ENCODE measurements around the gene ZNF552.
"Not testable (repeated sequence)": the region's sequence is repeated elsewhere in the genome, so short reads cannot be mapped to it uniquely, and the experiment has no call there.

Gene ZNF552

DNA sequence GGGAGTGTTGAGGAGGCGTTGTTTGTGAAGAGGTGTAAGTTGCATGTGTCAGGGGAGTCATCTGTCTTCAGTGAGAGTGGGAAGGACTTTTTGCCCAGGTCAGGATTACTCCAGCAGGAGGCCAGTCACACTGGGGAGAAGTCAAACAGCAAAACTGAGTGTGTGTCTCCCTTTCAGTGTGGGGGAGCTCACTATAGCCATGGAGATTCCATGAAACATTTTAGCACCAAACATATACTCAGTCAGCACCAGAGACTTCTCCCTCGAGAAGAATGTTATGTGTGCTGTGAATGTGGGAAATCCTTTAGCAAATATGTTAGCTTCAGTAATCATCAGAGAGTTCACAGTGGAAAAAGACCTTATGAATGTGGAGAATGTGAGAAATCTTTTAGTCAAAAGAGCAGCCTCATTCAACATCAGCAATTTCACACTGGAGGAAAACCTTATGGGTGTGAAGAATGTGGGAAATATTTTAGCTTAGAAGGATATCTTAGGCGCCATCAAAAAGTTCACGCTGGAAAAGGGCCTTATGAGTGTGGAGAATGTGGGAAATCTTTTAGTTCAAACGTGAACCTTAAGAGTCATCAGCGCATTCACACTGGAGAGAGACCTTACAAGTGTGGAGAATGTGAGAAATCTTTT is 26.5 kb upstream of the ZNF552 start:
- Histone ChIP-seq H3K79me2 (ENCODE audit: insufficient read depth, low read length) (peaks cover 4% of the 10 kb centered on the region; the same call in 1 of the 2 replicates), H3F3A (ENCODE audit: low read depth) (no peaks in the 10 kb centered on the region), H3K4me1 (ENCODE audit: insufficient read depth, low read length, poor library complexity, severe bottlenecking) (no peaks in the 10 kb centered on the region), H3K9me3 (ENCODE audit: insufficient read depth, low read depth, low read length) (no peaks in the 10 kb centered on the region), H3K9ac (ENCODE audit: low read depth, low read length, poor library complexity, severe bottlenecking) (no peak overlapping the region), H3K36me3 (ENCODE audit: insufficient read depth, low read length) (peaks cover 29% of the 10 kb centered on the region; the same call in 1 of the 2 replicates), H3K4me2 (ENCODE audit: low read depth, low read length, poor library complexity, severe bottlenecking) (no peak overlapping the region), H3K4me3 (ENCODE audit: low read length, poor library complexity, severe bottlenecking) (no peak overlapping the region), H3K9me2 (replicated peaks; ENCODE audit: low read depth, low read length) (no peaks in the 10 kb centered on the region), H3K27me3 (ENCODE audit: insufficient read depth, low read length, poor library complexity, severe bottlenecking) (no peaks in the 10 kb centered on the region), H2AFZ (ENCODE audit: low read length) (no peak overlapping the region), H4K20me1 (ENCODE audit: insufficient read depth, low read length, poor library complexity, severe bottlenecking) (peaks cover 6% of the 10 kb centered on the region)
- no peak for TF ChIP-seq EZH2phosphoT487 (IDR thresholded peaks at IDR 0.05; ENCODE audit: borderline replicate concordance)
- TF ChIP-seq, protein P1, sequence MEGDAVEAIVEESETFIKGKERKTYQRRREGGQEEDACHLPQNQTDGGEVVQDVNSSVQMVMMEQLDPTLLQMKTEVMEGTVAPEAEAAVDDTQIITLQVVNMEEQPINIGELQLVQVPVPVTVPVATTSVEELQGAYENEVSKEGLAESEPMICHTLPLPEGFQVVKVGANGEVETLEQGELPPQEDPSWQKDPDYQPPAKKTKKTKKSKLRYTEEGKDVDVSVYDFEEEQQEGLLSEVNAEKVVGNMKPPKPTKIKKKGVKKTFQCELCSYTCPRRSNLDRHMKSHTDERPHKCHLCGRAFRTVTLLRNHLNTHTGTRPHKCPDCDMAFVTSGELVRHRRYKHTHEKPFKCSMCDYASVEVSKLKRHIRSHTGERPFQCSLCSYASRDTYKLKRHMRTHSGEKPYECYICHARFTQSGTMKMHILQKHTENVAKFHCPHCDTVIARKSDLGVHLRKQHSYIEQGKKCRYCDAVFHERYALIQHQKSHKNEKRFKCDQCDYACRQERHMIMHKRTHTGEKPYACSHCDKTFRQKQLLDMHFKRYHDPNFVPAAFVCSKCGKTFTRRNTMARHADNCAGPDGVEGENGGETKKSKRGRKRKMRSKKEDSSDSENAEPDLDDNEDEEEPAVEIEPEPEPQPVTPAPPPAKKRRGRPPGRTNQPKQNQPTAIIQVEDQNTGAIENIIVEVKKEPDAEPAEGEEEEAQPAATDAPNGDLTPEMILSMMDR (conservative IDR thresholded peaks at IDR 0.05; ENCODE audit: low read length) = no peak

- not testable (repeated sequence) for H3K9me3 ChIP-seq (ENCODE audit: insufficient read depth, low read depth, low read length); H3F3A ChIP-seq (ENCODE audit: low read depth); H3K9me2 ChIP-seq (replicated peaks; ENCODE audit: low read depth, low read length); H3K4me3 ChIP-seq (ENCODE audit: low read length, poor library complexity, severe bottlenecking); H2AFZ ChIP-seq (ENCODE audit: low read length); H3K4me2 ChIP-seq (ENCODE audit: low read depth, low read length, poor library complexity, severe bottlenecking); H3K27me3 ChIP-seq (ENCODE audit: insufficient read depth, low read length, poor library complexity, severe bottlenecking); H3K9ac ChIP-seq (ENCODE audit: low read depth, low read length, poor library complexity, severe bottlenecking); H3K79me2 ChIP-seq (ENCODE audit: insufficient read depth, low read length); H4K20me1 ChIP-seq (ENCODE audit: insufficient read depth, low read length, poor library complexity, severe bottlenecking); H3K4me1 ChIP-seq (ENCODE audit: insufficient read depth, low read length, poor library complexity, severe bottlenecking)
- peaks cover 24% of the 10 kb centered on the region; the same call in 1 of the 2 replicates for H3K36me3 ChIP-seq (ENCODE audit: insufficient read depth, low read length)
These were observed 24.0 kb upstream of the ZNF552 start for GRCh38 chr19:57838622-57839191.

GRCh38 chr19:57836991-57837390 is 22.3 kb upstream of the ZNF552 start:
- not testable (repeated sequence) for H3K9ac ChIP-seq (ENCODE audit: low read depth, low read length, poor library complexity, severe bottlenecking); H3K4me1 ChIP-seq (ENCODE audit: insufficient read depth, low read length, poor library complexity, severe bottlenecking); H4K20me1 ChIP-seq (ENCODE audit: insufficient read depth, low read length, poor library complexity, severe bottlenecking); H3K4me2 ChIP-seq (ENCODE audit: low read depth, low read length, poor library complexity, severe bottlenecking); H2AFZ ChIP-seq (ENCODE audit: low read length); H3K4me3 ChIP-seq (ENCODE audit: low read length, poor library complexity, severe bottlenecking); H3K9me3 ChIP-seq (ENCODE audit: insufficient read depth, low read depth, low read length); H3F3A ChIP-seq (ENCODE audit: low read depth); H3K27me3 ChIP-seq (ENCODE audit: insufficient read depth, low read length, poor library complexity, severe bottlenecking); H3K9me2 ChIP-seq (replicated peaks; ENCODE audit: low read depth, low read length)
- peaks cover 10% of the 10 kb centered on the region; the same call in 1 of the 2 replicates for H3K79me2 ChIP-seq (ENCODE audit: insufficient read depth, low read length)
- H3K36me3 ChIP-seq (ENCODE audit: insufficient read depth, low read length) = peaks cover 13% of the 10 kb centered on the region; the same call in 1 of the 2 replicates

DNA sequence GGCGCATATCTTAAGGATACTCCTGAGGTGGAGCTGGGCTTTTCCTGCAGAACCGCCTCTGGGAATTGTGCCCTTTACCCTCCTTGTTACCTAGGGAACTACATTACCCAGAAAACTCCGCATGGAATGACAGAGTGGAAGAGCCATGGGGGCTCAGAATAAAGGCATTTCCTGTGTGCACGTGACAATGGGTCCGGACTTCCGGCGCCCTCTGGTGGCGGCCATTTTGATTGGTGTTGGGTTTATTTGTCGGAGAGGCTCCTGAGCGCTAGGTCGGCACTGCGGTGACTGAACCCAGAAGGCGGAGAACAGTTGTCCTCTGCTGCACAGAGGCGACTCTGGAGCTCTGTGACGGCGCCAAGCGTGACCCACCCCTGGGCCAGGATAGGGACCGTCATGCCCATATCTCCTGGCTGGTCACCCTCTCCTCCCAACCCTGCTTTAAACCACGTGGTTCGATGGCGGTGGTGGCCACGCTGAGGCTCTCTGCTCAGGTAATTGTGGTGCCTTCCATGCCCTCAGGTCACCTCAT is 15.4 kb upstream of the ZNF552 start, which contains the start of gene ZNF587B:
TSS of gene ZNF587B (plus strand) at position 229 of the 532 bp plus-strand sequence. CDS start at position 459, 230 bp downstream.
- Histone ChIP-seq H3K9ac (ENCODE audit: low read depth, low read length, poor library complexity, severe bottlenecking) (no peak within 1 kb of the TSS), H3K36me3 (ENCODE audit: insufficient read depth, low read length) (no peaks in the 10 kb centered on the region), H4K20me1 (ENCODE audit: insufficient read depth, low read length, poor library complexity, severe bottlenecking) (no peaks in the 10 kb centered on the region), H3K4me2 (ENCODE audit: low read depth, low read length, poor library complexity, severe bottlenecking) (no peak within 1 kb of the TSS), H3F3A (ENCODE audit: low read depth) (no peaks in the 10 kb centered on the region), H3K4me1 (ENCODE audit: insufficient read depth, low read length, poor library complexity, severe bottlenecking) (no peaks in the 10 kb centered on the region), H3K4me3 (ENCODE audit: low read length, poor library complexity, severe bottlenecking) (no peak within 1 kb of the TSS), H3K9me2 (replicated peaks; ENCODE audit: low read depth, low read length) (no peaks in the 10 kb centered on the region), H3K27me3 (ENCODE audit: insufficient read depth, low read length, poor library complexity, severe bottlenecking) (no peaks in the 10 kb centered on the region), H3K9me3 (ENCODE audit: insufficient read depth, low read depth, low read length) (no peaks in the 10 kb centered on the region), H3K79me2 (ENCODE audit: insufficient read depth, low read length) (peaks cover 26% of the 10 kb centered on the region; the same call in 1 of the 2 replicates), H2AFZ (ENCODE audit: low read length) (no peak within 1 kb of the TSS)
- TF ChIP-seq EZH2phosphoT487 (IDR thresholded peaks at IDR 0.05; ENCODE audit: borderline replicate concordance) = no peak
- TF ChIP-seq, protein P1 (conservative IDR thresholded peaks at IDR 0.05; ENCODE audit: low read length) = peak; percentile 64
